HepG2 (cell line): Measurements from ENCODE around the gene NOP9. TPM values are rescaled to one million over a fixed set of nuclear protein-coding genes. Genes with fewer than 3 reads are reported as not detected.
A peak's percentile ranks its signal among the peaks of the same experiment; 100 is the strongest.

Source experiments
- AGO2 ChIP-seq: fragments of 200-400 bp; formaldehyde crosslinking; optimal IDR thresholded peaks from 2 replicates; pipeline ENCODE3; 2017; ENCODE audit warnings: mild to moderate bottlenecking, low read depth, low read length, moderate library complexity
- ATM ChIP-seq: fragments of 450-650 bp; IDR thresholded peaks from 2 replicates; pipeline ENCODE4 v1.7.1; 2017; ENCODE audit warnings: mild to moderate bottlenecking, borderline replicate concordance
- DNMT3B ChIP-seq: conservative IDR thresholded peaks from 2 replicates; pipeline ENCODE4 v1.6.1; 2016; ENCODE audit warnings: missing biosample characterization, control low read depth
- FOXO4 ChIP-seq: sonication (generic); formaldehyde crosslinking; conservative IDR thresholded peaks from 2 replicates; pipeline ENCODE4 v1.8.1; 2023; ENCODE audit warnings: missing genetic modification reagents
- GTF2F1 ChIP-seq: fragments of 150-350 bp; IDR thresholded peaks from 2 replicates; pipeline ENCODE4 v1.6.1; 2014; ENCODE audit warnings: low read length
- HMG20B ChIP-seq: conservative IDR thresholded peaks from 2 replicates; pipeline ENCODE4 v1.6.1; 2016; ENCODE audit warnings: missing genetic modification reagents, missing compliant biosample characterization
- MEIS1 ChIP-seq: sonication (generic); formaldehyde crosslinking; IDR thresholded peaks from 2 replicates; pipeline ENCODE4 v1.9.0; 2021; ENCODE audit warnings: mild to moderate bottlenecking, missing genetic modification reagents, moderate library complexity, borderline replicate concordance
- MTA1 ChIP-seq: sonication (generic); formaldehyde crosslinking; IDR thresholded peaks from 2 replicates; pipeline ENCODE4 v1.4.0; 2020; ENCODE audit warnings: missing genetic modification reagents, mild to moderate bottlenecking, borderline replicate concordance
- PAWR ChIP-seq: sonication (generic); formaldehyde crosslinking; IDR thresholded peaks from 2 replicates; pipeline ENCODE4 v1.4.0; 2020; ENCODE audit warnings: missing genetic modification reagents, mild to moderate bottlenecking, borderline replicate concordance
- SALL2 ChIP-seq: sonication (generic); formaldehyde crosslinking; IDR thresholded peaks from 2 replicates; pipeline ENCODE4 v1.8.1; 2023; ENCODE audit warnings: mild to moderate bottlenecking, missing genetic modification reagents, inconsistent platforms
- SMAD9 ChIP-seq: sonication (generic); formaldehyde crosslinking; IDR thresholded peaks from 2 replicates; pipeline ENCODE4 v1.5.1; 2020; ENCODE audit warnings: mild to moderate bottlenecking, missing genetic modification reagents
- SRY ChIP-seq: sonication (generic); formaldehyde crosslinking; IDR thresholded peaks from 2 replicates; pipeline ENCODE4 v1.8.0; 2022; ENCODE audit warnings: mild to moderate bottlenecking, missing genetic modification reagents
- ZBTB43 ChIP-seq: sonication (generic); formaldehyde crosslinking; conservative IDR thresholded peaks from 2 replicates; pipeline ENCODE4 v1.4.0; 2020; ENCODE audit warnings: missing genetic modification reagents
- ZFX ChIP-seq: sonication (generic); formaldehyde crosslinking; IDR thresholded peaks from 2 replicates; pipeline ENCODE4 v1.4.0; 2020; ENCODE audit warnings: mild to moderate bottlenecking, low read depth, missing genetic modification reagents, moderate library complexity
- ZNF280B ChIP-seq: sonication (generic); formaldehyde crosslinking; IDR thresholded peaks from 2 replicates; pipeline ENCODE4 v1.5.0; 2020; ENCODE audit warnings: missing genetic modification reagents, mild to moderate bottlenecking, borderline replicate concordance
- ZNF3 ChIP-seq: IDR thresholded peaks from 2 replicates; pipeline ENCODE4 v1.7.0; 2017; ENCODE audit warnings: inconsistent platforms
- ZNF317 ChIP-seq: sonication (generic); formaldehyde crosslinking; IDR thresholded peaks from 2 replicates; pipeline ENCODE4 v1.5.0; 2020; ENCODE audit warnings: mild to moderate bottlenecking, missing genetic modification reagents
- ZNF687 ChIP-seq: sonication (generic); formaldehyde crosslinking; IDR thresholded peaks from 2 replicates; pipeline ENCODE4 v1.5.1; 2020; ENCODE audit warnings: mild to moderate bottlenecking, missing genetic modification reagents, moderate library complexity
- ZNF704 ChIP-seq: sonication (generic); formaldehyde crosslinking; IDR thresholded peaks from 2 replicates; pipeline ENCODE4 v1.8.1; 2023; ENCODE audit warnings: mild to moderate bottlenecking, inconsistent platforms, moderate library complexity, missing genetic modification reagents, borderline replicate concordance
- ZNF782 ChIP-seq: sonication (generic); formaldehyde crosslinking; IDR thresholded peaks from 2 replicates; pipeline ENCODE4 v1.4.0; 2020; ENCODE audit warnings: missing genetic modification reagents, mild to moderate bottlenecking, borderline replicate concordance
- polyA plus RNA-seq, 8 experiments: library from polyadenylated mRNA; depleted of rRNA in 3 of 8; stranded (reverse) in 7 of 8; unstranded in 1 of 8; fragments of >200 nt; fragmentation: Illumina TruSeq in 4 of 8; extraction: Trizol in 4 of 8; gene quantifications; 2 replicates each; pipeline versions ENCODE4 v1.2.1 to v1.2.3, GENCODE V29; 2011 to 2016; ENCODE audit warnings: low read depth in 4 of 8, missing spikeins in 1 of 8, mixed read lengths in 1 of 8; ENCODE audit not compliant: insufficient read depth in 1 of 8
- total RNA-seq, 5 experiments: library from RNA; depleted of rRNA; stranded (reverse); fragments of >200 nt; fragmentation: Illumina TruSeq; extraction: Trizol; gene quantifications; 2 replicates each; pipeline ENCODE4 v1.2.3, GENCODE V29; 2016; ENCODE audit warnings: low read depth in 1 of 5

Gene NOP9
- total and polyA plus RNA-seq, 2 of the 13 experiments (the other 11 are each of a cell fraction or from before 2014, with no cell fraction given) = 24.5 to 61.6 TPM

GRCh38 chr14:24291446-24292117 lies 8.1 kb upstream of the NOP9 start (continued):
- TF ChIP-seq ZNF317 (CRISPR knock-in tag) (no peak), ZFX (0 out of 2 replicates have a peak, but pooled peaks have one; percentile 25), MTA1 (CRISPR knock-in tag) (0 out of 2 replicates have a peak, but pooled peaks have one; percentile 16), ZNF782 (CRISPR knock-in tag) (no peak), ZNF687 (no peak), GTF2F1 (no peak), DNMT3B (no peak), AGO2 (no peak), ZNF704 (CRISPR knock-in tag) (0 out of 2 replicates have a peak, but pooled peaks have one; percentile 30), ZNF3 (CRISPR knock-in tag) (no peak), SMAD9 (CRISPR knock-in tag) (no peak), SALL2 (CRISPR knock-in tag) (no peak), MEIS1 (CRISPR knock-in tag) (peak; percentile 35; the same call in 1 of the 2 replicates), HMG20B (no peak), ATM (no peak), ZBTB43 (CRISPR knock-in tag) (no peak), PAWR (CRISPR knock-in tag) (no peak), SRY (CRISPR knock-in tag) (no peak), FOXO4 (CRISPR knock-in tag) (0 out of 2 replicates have a peak, but pooled peaks have one; percentile 83), ZNF280B (no peak)
